NT2/D1 (cell line): ENCODE data around the gene SBSN.

Experiments used
- SUZ12 ChIP-seq: IDR thresholded peaks from 2 replicates; pipeline ENCODE4 v1.6.1; 2011; ENCODE audit not compliant: insufficient read length, insufficient read depth; ENCODE audit errors: extremely low read depth
- YY1 ChIP-seq: IDR thresholded peaks from 2 replicates; pipeline ENCODE4 v1.6.1; 2011; ENCODE audit not compliant: insufficient read length, insufficient read depth
- ZNF274 ChIP-seq: IDR thresholded peaks from 2 replicates; pipeline ENCODE4 v1.6.1; 2011; ENCODE audit warnings: mild to moderate bottlenecking, low read depth, low read length

DNA sequence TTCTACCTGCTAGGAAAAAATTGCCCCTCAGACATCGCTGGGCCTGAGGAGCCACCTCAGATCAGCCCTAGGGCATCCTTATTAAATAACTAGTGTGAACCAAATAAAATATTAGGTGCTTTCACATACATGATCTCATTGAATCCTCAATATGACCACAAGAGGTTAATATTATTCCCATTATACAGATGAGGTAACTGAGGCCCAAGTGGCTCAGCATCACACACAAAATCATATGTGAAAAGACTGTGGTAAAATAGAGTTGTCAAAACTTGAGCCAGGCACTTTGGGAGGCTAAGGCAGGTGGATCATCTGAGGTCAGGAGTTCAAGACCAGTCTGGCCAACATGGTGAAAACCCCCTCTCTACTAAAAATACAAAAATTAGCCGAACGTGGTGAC lies 11.8 kb downstream of the SBSN start:
- TF ChIP-seq ZNF274, result no peak
- no peak for TF ChIP-seq YY1
- TF ChIP-seq SUZ12, result no peak
